Subcutaneous adipose tissue (tissue), 4 donors: ENCODE measurements around the gene NAPEPLD. TPM values are rescaled to one million over a fixed set of nuclear protein-coding genes. Genes with fewer than 3 reads are reported as not detected.

Experiments
- total RNA-seq, 4 donors: library from RNA; depleted of rRNA; stranded (reverse); fragments of >200 nt; gene quantifications; one replicate each; pipeline ENCODE4 v1.1.0, GENCODE V29; 2016

NAPEPLD gene
- total RNA-seq, 4 donors from 2014 or later, result 5.7 to 8.6 (median 6.3) TPM

Other genes with a start within 250 kb of the NAPEPLD start
- 1 to 10 TPM; 2.3 to 4.5 (median 3.9) TPM for gene LRRC17, start 236.1 kb downstream of the NAPEPLD start, total RNA-seq
- gene FBXL13, start 74.3 kb downstream of the NAPEPLD start, total RNA-seq, result 1 to 10 TPM in 1 of 4 donors, under 1 TPM in 1, not detected in 2; 0.88 to 2.4 TPM
- gene ARMC10, start 74.0 kb downstream of the NAPEPLD start, total RNA-seq, result 10 to 100 TPM; 35.4 to 41.7 (median 39.7) TPM
- gene PMPCB, start 148.3 kb upstream of the NAPEPLD start, total RNA-seq, result 10 to 100 TPM; 50.4 to 70.1 (median 60.9) TPM
- 10 to 100 TPM; 13.3 to 30.5 (median 21.7) TPM for gene DNAJC2, start 195.7 kb upstream of the NAPEPLD start, total RNA-seq
- 100 to 1,000 TPM in 2 of 4 donors, 10 to 100 TPM in 2; 60.8 to 116 (median 97.0) TPM for gene PSMC2, start 198.5 kb upstream of the NAPEPLD start, total RNA-seq